CD4-positive, alpha-beta memory T cell (primary cell): ENCODE measurements around the gene MT2A. TPM values are rescaled to one million over a fixed set of nuclear protein-coding genes. Genes with fewer than 3 reads are reported as not detected.

Source experiments
- CTCF ChIA-PET: fragments of 350-600 bp; sonication (Branson Sonifier 250); formaldehyde crosslinking; loops from one replicate; lab custom pipeline; 2021; ENCODE audit warnings: inconsistent platforms; ENCODE audit not compliant: partially characterized antibody; lab: Charles Lee
- POLR2A ChIA-PET: fragments of 350-600 bp; sonication (Branson Sonifier 250); formaldehyde crosslinking; loops from one replicate; lab custom pipeline; 2021; ENCODE audit not compliant: partially characterized antibody; lab: Charles Lee
- DNase-seq, 5 donors: peaks; one replicate each; pipeline versions ENCODE4 v3.0.0 to v3.0.0-alpha.2; 2020 to 2022; ENCODE audit warnings: mixed read lengths in 1 of 5
- H3K27ac ChIP-seq: one replicate; pipeline ENCODE4 v1.7.0; 2013; ENCODE audit warnings: low read depth, low read length
- H3K27me3 ChIP-seq: 2 replicates; pipeline ENCODE4 v1.7.0; 2013; ENCODE audit warnings: mild to moderate bottlenecking, low read length, moderate library complexity; ENCODE audit not compliant: insufficient read depth
- H3K36me3 ChIP-seq: 2 replicates; pipeline ENCODE4 v1.7.0; 2013; ENCODE audit warnings: mild to moderate bottlenecking, low read length, moderate library complexity; ENCODE audit not compliant: insufficient read depth
- H3K4me1 ChIP-seq: 2 replicates; pipeline ENCODE4 v1.7.0; 2013; ENCODE audit warnings: mild to moderate bottlenecking, low read length, moderate library complexity; ENCODE audit not compliant: insufficient read depth
- H3K4me3 ChIP-seq, 2 donors: one replicate each; pipeline ENCODE4 v1.7.0; 2013; ENCODE audit warnings: low read length in 2 of 2, mild to moderate bottlenecking in 1 of 2
- H3K9me3 ChIP-seq, 2 donors: one replicate each; pipeline ENCODE4 v1.7.0; 2013; ENCODE audit warnings: low read length in 2 of 2, control low read depth in 1 of 2; ENCODE audit not compliant: control insufficient read depth in 1 of 2
- H3K27ac Mint-ChIP-seq, 7 donors: one replicate each; pipeline ENCODE4 v1.8.0; 2020 to 2021; ENCODE audit warnings: mixed read lengths in 7 of 7, mild to moderate bottlenecking in 6 of 7, inconsistent platforms in 3 of 7, moderate library complexity in 3 of 7
- H3K27me3 Mint-ChIP-seq, 2 donors: one replicate each; pipeline ENCODE4 v1.8.0; 2020 to 2021; ENCODE audit warnings: mixed read lengths in 2 of 2
- H3K36me3 Mint-ChIP-seq, 2 donors: one replicate each; pipeline ENCODE4 v1.8.0; 2020 to 2021; ENCODE audit warnings: mixed read lengths in 2 of 2, inconsistent platforms in 1 of 2, mild to moderate bottlenecking in 1 of 2
- H3K4me1 Mint-ChIP-seq, 4 donors: one replicate each; pipeline ENCODE4 v1.8.0; 2020 to 2021; ENCODE audit warnings: mixed read lengths in 4 of 4, mild to moderate bottlenecking in 1 of 4
- H3K4me3 Mint-ChIP-seq, 8 donors: one replicate each; pipeline ENCODE4 v1.8.0; 2020 to 2021; ENCODE audit warnings: mixed read lengths in 8 of 8, mild to moderate bottlenecking in 7 of 8, moderate library complexity in 6 of 8, inconsistent platforms in 3 of 8
- H3K9me3 Mint-ChIP-seq, 8 donors: one replicate each; pipeline ENCODE4 v1.8.0; 2020 to 2021; ENCODE audit warnings: mixed read lengths in 8 of 8, mild to moderate bottlenecking in 5 of 8, inconsistent platforms in 3 of 8, moderate library complexity in 1 of 8
- intact Hi-C: fragments of 100-400 bp; cut with micrococcal nuclease; formaldehyde crosslinking; loops from one replicate; pipeline ENCODE4 v1.15.1; 2023
- polyA plus RNA-seq, 2 donors: library from polyadenylated mRNA; unstranded; fragments of 300-500 nt; fragmentation: Illumina TruSeq; gene quantifications; one replicate each; pipeline ENCODE4 v1.2.3, GENCODE V29; 2021
- total RNA-seq, 2 experiments: library from RNA; stranded (reverse); gene quantifications; one replicate each; pipeline ENCODE4 v1.2.3, GENCODE V29; 2021

The MT2A gene
- 10 to 100 TPM; 15.8 to 17.7 TPM for total RNA-seq
- 100 to 1,000 TPM in 1 of 2 donors, 10 to 100 TPM in 1; 87.5 to 226 TPM for polyA plus RNA-seq

- Mint-ChIP-seq H3K27ac (peak within 1 kb of the TSS; percentile 88 to 100 (median 96)), H3K4me1 (peaks cover 26 to 53% (median 39%) of the 10 kb centered on the region in 4 donors), H3K9me3 (no peaks in the 10 kb centered on the region), H3K4me3 (peak within 1 kb of the TSS; percentile 92 to 99 (median 98)), H3K36me3 (peaks cover 0 to 4% of the 10 kb centered on the region in 2 donors), H3K27me3 (peaks cover 0 to 3% of the 10 kb centered on the region in 2 donors)
- Histone ChIP-seq H3K9me3 (no peaks in the 10 kb centered on the region), H3K4me3 (peak within 1 kb of the TSS; percentile 70 to 94), H3K36me3 (no peaks in the 10 kb centered on the region), H3K27ac (peak within 1 kb of the TSS; percentile 82), H3K4me1 (peaks cover 46% of the 10 kb centered on the region), H3K27me3 (no peaks in the 10 kb centered on the region)
- POLR2A ChIA-PET = interaction anchor here (0.9 to 4.7 kb wide), 13 partner anchors 9 to 93 kb away, joined by 3 to 30 read pairs (median 4); partner anchors contain the start of genes BBS2, MT1E and MT1X
- intact Hi-C loops = loop anchor here (1.0 to 2.0 kb wide), 6 partner anchors 9 to 94 kb away; partner anchors contain the start of genes MT1F and MT1X
- CTCF ChIA-PET = interaction anchor here (0.9 to 5.9 kb wide), 6 partner anchors 7 to 129 kb away, joined by 3 to 35 read pairs (median 6); no protein-coding TSS in a partner anchor
- DNase-seq = peak; percentile 81 to 93 (median 85)
Observed at GRCh38 chr16:56608043-56608875, at the start of gene MT2A. Gene MT2A (plus strand): TSS chr16:56608584. CDS start chr16:56608656, 72 bp downstream.

GRCh38 chr16:56559109-56559508 lies 49.3 kb upstream of the MT2A start:
- Mint-ChIP-seq H3K27me3 (peaks cover 10 to 17% of the 10 kb centered on the region in 2 donors), H3K9me3 (peaks cover 0 to 2% (median 0%) of the 10 kb centered on the region in 8 donors), H3K4me1 (no peaks in the 10 kb centered on the region), H3K4me3 (no peak overlapping the region), H3K27ac (no peak overlapping the region), H3K36me3 (no peaks in the 10 kb centered on the region)
- no peaks in the 10 kb centered on the region for H3K36me3 ChIP-seq
- no peaks in the 10 kb centered on the region for H3K27me3 ChIP-seq
- H3K4me1 ChIP-seq = no peaks in the 10 kb centered on the region
- intact Hi-C loops = no loop called here
- no peak overlapping the region for H3K4me3 ChIP-seq
- DNase-seq = no peak
- ChIA-PET POLR2A (no interaction called here), CTCF (no interaction called here)
- H3K27ac ChIP-seq = no peak overlapping the region
- no peaks in the 10 kb centered on the region for H3K9me3 ChIP-seq

GRCh38 chr16:56560447-56560846 lies 47.9 kb upstream of the MT2A start:
- no peak for DNase-seq
- no peaks in the 10 kb centered on the region for H3K4me1 Mint-ChIP-seq
- no peaks in the 10 kb centered on the region for H3K36me3 Mint-ChIP-seq
- H3K27ac ChIP-seq = no peak overlapping the region
- peaks cover 10% of the 10 kb centered on the region in 2 donors for H3K27me3 Mint-ChIP-seq
- POLR2A ChIA-PET = no interaction called here
- H3K27ac Mint-ChIP-seq = no peak overlapping the region
- intact Hi-C loops = no loop called here
- no peaks in the 10 kb centered on the region for H3K27me3 ChIP-seq
- no peaks in the 10 kb centered on the region for H3K9me3 ChIP-seq
- H3K4me3 ChIP-seq = no peak overlapping the region
- CTCF ChIA-PET = interaction anchor here (1.0 to 1.3 kb wide), 3 partner anchors 11 to 142 kb away, joined by 3 to 4 read pairs (median 3); no protein-coding TSS in a partner anchor
- H3K36me3 ChIP-seq = no peaks in the 10 kb centered on the region
- peaks cover 0 to 2% (median 0%) of the 10 kb centered on the region in 8 donors for H3K9me3 Mint-ChIP-seq
- H3K4me1 ChIP-seq = no peaks in the 10 kb centered on the region
- no peak overlapping the region for H3K4me3 Mint-ChIP-seq

GRCh38 chr16:56561126-56561525 lies 47.3 kb upstream of the MT2A start:
- intact Hi-C loops = no loop called here
- Mint-ChIP-seq H3K4me3 (no peak overlapping the region), H3K27me3 (peaks cover 8 to 10% of the 10 kb centered on the region in 2 donors), H3K36me3 (no peaks in the 10 kb centered on the region), H3K4me1 (no peaks in the 10 kb centered on the region), H3K9me3 (peaks cover 0 to 2% (median 0%) of the 10 kb centered on the region in 8 donors), H3K27ac (no peak overlapping the region)
- POLR2A ChIA-PET = no interaction called here
- Histone ChIP-seq H3K27me3 (no peaks in the 10 kb centered on the region), H3K36me3 (no peaks in the 10 kb centered on the region), H3K9me3 (no peaks in the 10 kb centered on the region), H3K27ac (no peak overlapping the region), H3K4me1 (no peaks in the 10 kb centered on the region), H3K4me3 (no peak overlapping the region)
- CTCF ChIA-PET = interaction anchor here (1.1 to 1.3 kb wide), 3 partner anchors 12 to 141 kb away, joined by 3 to 4 read pairs (median 4); no protein-coding TSS in a partner anchor
- no peak for DNase-seq

- Mint-ChIP-seq H3K9me3 (peaks cover 0 to 2% (median 0%) of the 10 kb centered on the region in 8 donors), H3K27ac (peak within 1 kb of the TSS in 1 of 7 donors; percentile 18), H3K36me3 (no peaks in the 10 kb centered on the region), H3K4me3 (no peak within 1 kb of the TSS), H3K4me1 (no peaks in the 10 kb centered on the region), H3K27me3 (peaks cover 6 to 8% of the 10 kb centered on the region in 2 donors)
- Histone ChIP-seq H3K36me3 (no peaks in the 10 kb centered on the region), H3K27ac (no peak within 1 kb of the TSS), H3K27me3 (no peaks in the 10 kb centered on the region), H3K9me3 (no peaks in the 10 kb centered on the region), H3K4me1 (no peaks in the 10 kb centered on the region), H3K4me3 (no peak within 1 kb of the TSS)
- DNase-seq = no peak
- ChIA-PET POLR2A (no interaction called here), CTCF (interaction anchor here (3.1 kb wide), 1 partner anchor 12 kb away, joined by 11 read pairs; no protein-coding TSS in a partner anchor)
- intact Hi-C loops = no loop called here
Observed at GRCh38 chr16:56564793-56565477, 43.4 kb upstream of the MT2A start, which contains the start of gene MT4. Gene MT4 (plus strand): TSS chr16:56565073. CDS start chr16:56565129, 56 bp downstream.

GRCh38 chr16:56569971-56570370 lies 38.4 kb upstream of the MT2A start:
- H3K9me3 ChIP-seq = no peaks in the 10 kb centered on the region
- no peaks in the 10 kb centered on the region for H3K27me3 ChIP-seq
- Mint-ChIP-seq H3K27ac (no peak overlapping the region), H3K27me3 (peaks cover 0 to 2% of the 10 kb centered on the region in 2 donors), H3K36me3 (peaks cover 0 to under 1% of the 10 kb centered on the region in 2 donors), H3K9me3 (peaks cover 0 to 4% (median 0%) of the 10 kb centered on the region in 8 donors), H3K4me1 (no peaks in the 10 kb centered on the region), H3K4me3 (no peak overlapping the region)
- no peaks in the 10 kb centered on the region for H3K36me3 ChIP-seq
- no peak overlapping the region for H3K4me3 ChIP-seq
- ChIA-PET POLR2A (no interaction called here), CTCF (interaction anchor here (1.6 kb wide), 1 partner anchor 132 kb away, joined by 9 read pairs; no protein-coding TSS in a partner anchor)
- H3K4me1 ChIP-seq = no peaks in the 10 kb centered on the region
- DNase-seq = no peak
- intact Hi-C loops = no loop called here
- no peak overlapping the region for H3K27ac ChIP-seq
